ENCODE measurements around the gene SPDYE2.
"Not testable (repeated sequence)": the region's sequence is repeated elsewhere in the genome, so short reads cannot be mapped to it uniquely, and the experiment has no call there.

GRCh38 chr7:102593637-102594334 lies 42.8 kb downstream of the SPDYE2 start:
- not testable (repeated sequence) for TF ChIP-seq CTCF, POLR2A (IDR thresholded peaks at IDR 0.05)
